Cardiac muscle cell (in vitro differentiated cells and primary cell): ENCODE measurements around the gene ULK2. TPM values are rescaled to one million over a fixed set of nuclear protein-coding genes. Genes with fewer than 3 reads are reported as not detected.

Experiments used
- DNase-seq, 2 donors: peaks; one replicate each; pipeline versions ENCODE4 v3.0.0 to v3.0.0-alpha.2; 2010 to 2017; ENCODE audit warnings: low read depth in 1 of 2, low spot score in 1 of 2
- H3K27ac ChIP-seq: fragments of 200-600 bp; sonication (generic); 2 replicates; pipeline ENCODE4 v1.5.1; 2016
- H3K27me3 ChIP-seq: fragments of 200-600 bp; sonication (generic); 2 replicates; pipeline ENCODE4 v1.6.0; 2016; ENCODE audit warnings: control low read depth
- H3K36me3 ChIP-seq: fragments of 200-600 bp; sonication (generic); 2 replicates; pipeline ENCODE4 v1.5.1; 2016; ENCODE audit warnings: control low read depth
- H3K4me1 ChIP-seq: fragments of 200-600 bp; sonication (generic); 2 replicates; pipeline ENCODE4 v1.8.1; 2017; ENCODE audit warnings: low read depth, mild to moderate bottlenecking, mixed run types
- H3K4me3 ChIP-seq: fragments of 200-600 bp; sonication (generic); 2 replicates; pipeline ENCODE4 v1.5.1; 2016; ENCODE audit warnings: mild to moderate bottlenecking
- H3K9me3 ChIP-seq: fragments of 200-600 bp; sonication (generic); 2 replicates; pipeline ENCODE4 v1.5.1; 2017; ENCODE audit warnings: low read depth, mild to moderate bottlenecking, control low read depth
- polyA plus RNA-seq: library from polyadenylated mRNA; unstranded; fragments of >200 nt; fragmentation: Nextera tagmentation; extraction: Ambion mirVana; gene quantifications from 2 replicates; pipeline ENCODE4 v1.2.1, GENCODE V29; 2016
- total RNA-seq: library from RNA; depleted of rRNA; stranded (reverse); fragments of >200 nt; gene quantifications from 2 replicates; pipeline ENCODE4 v1.2.3, GENCODE V29; 2016
- TF ChIP-seq, protein P1 (sequence below): IDR thresholded peaks from 2 replicates; pipeline ENCODE4 v1.5.1; 2012; ENCODE audit warnings: low read depth, mild to moderate bottlenecking, low read length

Gene ULK2
- total and polyA plus RNA-seq, 2 experiments from 2014 or later = 13.3 to 24.5 TPM

DNA sequence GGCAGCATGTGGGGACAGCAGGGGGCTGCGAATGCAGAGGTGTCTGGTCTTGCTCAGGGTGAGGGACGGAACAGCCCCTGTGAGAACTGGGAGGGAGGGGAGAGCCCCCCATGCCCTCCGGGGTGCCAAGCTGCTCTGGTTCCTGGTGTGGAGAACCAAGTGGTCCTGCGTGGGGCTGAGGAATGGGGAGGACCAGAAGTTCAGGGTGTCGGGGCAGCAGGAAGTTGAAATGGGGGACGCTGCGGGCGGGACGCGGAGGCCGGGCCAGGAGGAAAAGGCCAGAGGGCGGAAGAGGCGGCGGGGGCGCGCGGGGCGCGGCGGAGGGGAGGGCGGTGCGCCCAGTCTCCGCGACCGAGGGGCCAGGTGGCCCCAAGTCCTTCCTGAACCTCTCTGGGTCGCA lies 123.2 kb downstream of the ULK2 start:
- Histone ChIP-seq H3K9me3 (no peaks in the 10 kb centered on the region), H3K4me3 (peak overlapping the region; percentile 24), H3K36me3 (no peaks in the 10 kb centered on the region), H3K27ac (no peak overlapping the region), H3K4me1 (no peaks in the 10 kb centered on the region), H3K27me3 (peaks cover 3% of the 10 kb centered on the region)
- no peak for DNase-seq
- TF ChIP-seq, protein P1, sequence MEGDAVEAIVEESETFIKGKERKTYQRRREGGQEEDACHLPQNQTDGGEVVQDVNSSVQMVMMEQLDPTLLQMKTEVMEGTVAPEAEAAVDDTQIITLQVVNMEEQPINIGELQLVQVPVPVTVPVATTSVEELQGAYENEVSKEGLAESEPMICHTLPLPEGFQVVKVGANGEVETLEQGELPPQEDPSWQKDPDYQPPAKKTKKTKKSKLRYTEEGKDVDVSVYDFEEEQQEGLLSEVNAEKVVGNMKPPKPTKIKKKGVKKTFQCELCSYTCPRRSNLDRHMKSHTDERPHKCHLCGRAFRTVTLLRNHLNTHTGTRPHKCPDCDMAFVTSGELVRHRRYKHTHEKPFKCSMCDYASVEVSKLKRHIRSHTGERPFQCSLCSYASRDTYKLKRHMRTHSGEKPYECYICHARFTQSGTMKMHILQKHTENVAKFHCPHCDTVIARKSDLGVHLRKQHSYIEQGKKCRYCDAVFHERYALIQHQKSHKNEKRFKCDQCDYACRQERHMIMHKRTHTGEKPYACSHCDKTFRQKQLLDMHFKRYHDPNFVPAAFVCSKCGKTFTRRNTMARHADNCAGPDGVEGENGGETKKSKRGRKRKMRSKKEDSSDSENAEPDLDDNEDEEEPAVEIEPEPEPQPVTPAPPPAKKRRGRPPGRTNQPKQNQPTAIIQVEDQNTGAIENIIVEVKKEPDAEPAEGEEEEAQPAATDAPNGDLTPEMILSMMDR = no peak

DNA sequence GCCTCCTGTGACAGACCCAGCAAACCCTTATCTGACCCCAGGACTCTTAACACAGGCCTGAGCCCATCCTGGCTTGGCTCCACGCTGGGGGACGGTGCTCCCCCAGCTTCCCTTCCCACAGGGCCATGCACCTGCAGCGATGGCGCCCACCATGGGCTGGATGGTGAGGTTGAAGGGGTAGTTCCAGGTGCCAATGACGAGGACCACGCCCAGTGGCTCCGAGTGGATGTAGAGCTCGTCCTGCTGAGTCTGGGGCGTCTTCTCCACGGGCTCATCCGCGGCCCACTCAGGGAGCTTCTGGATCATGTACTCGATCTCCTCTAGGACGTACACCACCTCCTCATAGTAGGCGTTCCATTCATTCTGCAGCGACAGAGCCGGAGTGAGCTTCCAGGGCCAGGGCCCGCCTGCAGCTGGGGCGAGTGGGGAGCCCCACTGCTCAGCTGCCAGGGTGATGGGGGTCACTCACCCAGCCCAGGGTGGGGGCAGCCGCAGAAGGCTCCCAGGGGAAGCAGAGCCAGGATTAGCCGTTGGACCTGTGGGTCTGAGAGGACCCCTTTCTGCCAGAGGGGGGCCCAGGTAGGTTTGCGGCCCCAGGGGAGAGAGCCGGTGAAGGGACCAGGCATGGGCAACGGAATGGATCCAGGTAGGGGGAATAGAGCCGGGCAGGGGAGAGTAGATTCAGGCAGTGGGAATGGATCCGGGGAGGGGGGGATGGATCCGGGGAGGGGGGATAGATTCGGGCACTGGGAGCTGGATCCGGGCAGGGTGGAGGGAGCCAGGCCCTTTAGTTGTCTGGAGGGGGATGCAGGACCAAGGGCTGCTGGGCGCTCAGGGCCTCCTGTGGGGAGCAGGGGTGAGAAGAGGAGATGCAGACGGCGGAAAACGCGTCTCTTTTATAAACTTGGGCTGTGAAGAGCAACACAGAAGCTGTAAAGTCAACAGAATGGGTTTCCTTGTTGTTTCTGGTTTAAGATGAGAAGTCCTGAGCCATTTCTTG lies 124.3 kb downstream of the ULK2 start:
- no peaks in the 10 kb centered on the region for H3K36me3 ChIP-seq
- TF ChIP-seq, protein P1 = no peak
- no peak overlapping the region for H3K4me3 ChIP-seq
- H3K4me1 ChIP-seq = no peaks in the 10 kb centered on the region
- no peak overlapping the region for H3K27ac ChIP-seq
- no peak for DNase-seq
- no peaks in the 10 kb centered on the region for H3K9me3 ChIP-seq
- H3K27me3 ChIP-seq = peaks cover 3% of the 10 kb centered on the region

DNA sequence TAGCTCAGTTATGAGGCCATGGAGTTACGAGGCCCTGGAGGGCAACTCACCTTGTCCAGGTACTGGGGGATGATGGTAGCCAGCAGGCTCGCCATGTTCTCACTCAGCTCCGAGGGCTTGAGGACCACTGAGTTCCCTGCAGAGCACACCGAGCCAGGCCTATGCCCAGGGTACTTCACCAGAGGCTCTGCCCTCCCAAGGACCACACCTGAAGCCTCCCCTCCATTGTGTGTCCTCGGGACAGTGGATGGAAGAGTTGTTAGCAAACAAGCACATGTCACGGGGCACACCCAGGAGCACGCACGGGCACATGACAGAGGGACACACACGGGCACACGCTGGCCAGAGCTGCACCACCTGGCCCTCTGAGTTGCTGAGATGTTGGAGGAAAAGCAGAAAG lies 125.2 kb downstream of the ULK2 start:
- DNase-seq = no peak
- Histone ChIP-seq H3K27me3 (peaks cover 3% of the 10 kb centered on the region), H3K27ac (no peak overlapping the region), H3K36me3 (no peaks in the 10 kb centered on the region), H3K4me3 (no peak overlapping the region), H3K9me3 (no peaks in the 10 kb centered on the region), H3K4me1 (no peaks in the 10 kb centered on the region)
- TF ChIP-seq, protein P1 = no peak

DNA sequence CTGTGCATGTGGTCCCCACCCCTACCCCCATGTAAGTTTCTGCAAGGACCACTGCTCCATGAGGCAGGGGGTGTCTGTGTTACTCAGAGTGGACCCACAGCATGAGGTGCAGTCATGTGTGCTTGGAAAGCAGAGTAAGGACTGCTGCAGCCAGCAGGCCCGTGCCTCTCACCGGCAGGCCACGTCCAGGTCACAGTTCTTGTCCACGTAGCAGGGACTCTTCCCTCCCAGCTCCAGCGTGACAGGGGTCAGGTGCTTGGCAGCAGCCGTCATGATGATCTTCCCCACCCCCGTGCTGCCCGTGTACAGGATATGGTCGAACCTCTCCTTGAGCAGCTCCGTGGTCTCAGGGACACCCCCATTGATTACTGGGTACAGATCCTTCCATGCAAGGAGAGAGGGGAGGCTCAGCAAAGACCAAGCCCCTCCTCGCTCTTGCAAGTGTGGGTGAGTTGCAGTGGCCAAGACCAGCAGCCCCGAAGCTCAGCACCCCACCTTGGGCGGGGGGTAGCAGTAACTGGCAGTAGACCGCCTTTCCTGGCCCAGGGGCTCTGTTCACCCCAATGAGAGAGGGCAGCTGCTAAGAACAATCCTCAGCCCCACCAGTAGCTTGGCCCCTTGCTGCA lies 125.8 kb downstream of the ULK2 start:
- peaks cover 3% of the 10 kb centered on the region for H3K27me3 ChIP-seq
- no peak overlapping the region for H3K27ac ChIP-seq
- no peak overlapping the region for H3K4me3 ChIP-seq
- no peak for DNase-seq
- no peaks in the 10 kb centered on the region for H3K36me3 ChIP-seq
- H3K4me1 ChIP-seq = no peaks in the 10 kb centered on the region
- no peaks in the 10 kb centered on the region for H3K9me3 ChIP-seq
- TF ChIP-seq, protein P1 = no peak

DNA sequence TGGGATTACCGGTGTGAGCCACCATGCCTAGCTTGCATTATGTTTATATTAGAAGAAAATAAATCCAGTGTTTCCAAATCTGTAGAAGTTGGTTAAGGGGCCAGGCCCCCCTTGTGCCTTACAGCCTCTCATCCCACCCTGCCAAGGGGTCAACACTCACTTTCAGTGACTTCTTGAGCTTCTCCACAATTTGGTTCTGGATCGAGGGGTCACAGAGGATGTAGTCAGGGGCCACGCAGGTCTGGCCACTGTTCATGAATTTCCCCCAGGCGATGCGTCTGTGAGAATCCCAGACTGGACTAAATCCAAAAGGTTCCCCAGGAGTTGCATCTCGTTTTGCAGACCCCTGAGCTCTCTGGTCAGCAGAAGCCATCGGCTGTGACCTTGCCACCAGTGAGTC lies 126.8 kb downstream of the ULK2 start:
- H3K27me3 ChIP-seq = peaks cover 3% of the 10 kb centered on the region
- H3K9me3 ChIP-seq = no peaks in the 10 kb centered on the region
- TF ChIP-seq, protein P1 = no peak
- DNase-seq = no peak
- no peaks in the 10 kb centered on the region for H3K36me3 ChIP-seq
- H3K4me1 ChIP-seq = no peaks in the 10 kb centered on the region
- no peak overlapping the region for H3K4me3 ChIP-seq
- no peak overlapping the region for H3K27ac ChIP-seq
